Measurements from ENCODE around the gene OLFML2A. TPM values are rescaled to one million over a fixed set of nuclear protein-coding genes. Genes with fewer than 3 reads are reported as not detected.

Gene OLFML2A
- total RNA-seq, 1 experiment from 2014 or later, result 5.8 TPM

GRCh38 chr9:124859803-124860581 is 83.1 kb downstream of the OLFML2A start:
- no peak overlapping the region for H2AK5ac ChIP-seq (ENCODE audit: insufficient read length, low read length)
- H3K56ac ChIP-seq (ENCODE audit: insufficient read length, low read depth, low read length), result no peak overlapping the region
- H3K4me2 ChIP-seq (ENCODE audit: insufficient read depth, insufficient read length, low read length), result peak overlapping the region; percentile 78
- H2AFZ ChIP-seq (ENCODE audit: low read length), result no peak overlapping the region
- H3K9me3 ChIP-seq (ENCODE audit: control insufficient read depth, low read depth, low read length), result no peaks in the 10 kb centered on the region
- no peak overlapping the region for H3K18ac ChIP-seq (ENCODE audit: insufficient read length, low read depth, low read length)
- Mint-ChIP-seq H3K27ac (peak overlapping the region; percentile 11 to 98 (median 79); a peak in 5 of 7 replicates), H3K9me3 (no peaks in the 10 kb centered on the region; a peak in 1 of 5 replicates), H3K4me1 (peaks cover 14 to 25% of the 10 kb centered on the region in 2 experiments), H3K36me3 (ENCODE audit: insufficient read depth in 1 of 3, low read depth in 3 of 3) (peaks cover 41 to 49% (median 44%) of the 10 kb centered on the region in 3 experiments), H3K4me3 (peak overlapping the region; percentile 93 to 98), H3K27me3 (ENCODE audit: low read depth) (no peaks in the 10 kb centered on the region)
- H4K5ac ChIP-seq (ENCODE audit: insufficient read length, low read depth, low read length), result no peak overlapping the region
- H2BK5ac ChIP-seq (ENCODE audit: insufficient read length, low read length), result no peak overlapping the region
- WGBS (ENCODE audit: extremely low coverage, insufficient read length, low lambda C conversion rate), result no CpG with 5 or more reads among the region's 10 CpGs
- H3K79me2 ChIP-seq (ENCODE audit: insufficient read depth, low read length), result peaks cover 20% of the 10 kb centered on the region; the same call in 1 of the 2 replicates
- H3K4ac ChIP-seq (ENCODE audit: low read depth, low read length), result no peak overlapping the region
- DNase-seq, result no peak
- H4K8ac ChIP-seq (replicated peaks; ENCODE audit: insufficient read length, low read depth, low read length), result no peak overlapping the region
- H3K27me3 ChIP-seq (ENCODE audit: insufficient read depth, low read length), result no peaks in the 10 kb centered on the region
- no peak overlapping the region for H4K91ac ChIP-seq (ENCODE audit: insufficient read length, low read depth, low read length)
- peaks cover 11% of the 10 kb centered on the region for H3K23me2 ChIP-seq (ENCODE audit: insufficient read length, low read depth, low read length, poor library complexity, severe bottlenecking)
- TF ChIP-seq, protein P1, sequence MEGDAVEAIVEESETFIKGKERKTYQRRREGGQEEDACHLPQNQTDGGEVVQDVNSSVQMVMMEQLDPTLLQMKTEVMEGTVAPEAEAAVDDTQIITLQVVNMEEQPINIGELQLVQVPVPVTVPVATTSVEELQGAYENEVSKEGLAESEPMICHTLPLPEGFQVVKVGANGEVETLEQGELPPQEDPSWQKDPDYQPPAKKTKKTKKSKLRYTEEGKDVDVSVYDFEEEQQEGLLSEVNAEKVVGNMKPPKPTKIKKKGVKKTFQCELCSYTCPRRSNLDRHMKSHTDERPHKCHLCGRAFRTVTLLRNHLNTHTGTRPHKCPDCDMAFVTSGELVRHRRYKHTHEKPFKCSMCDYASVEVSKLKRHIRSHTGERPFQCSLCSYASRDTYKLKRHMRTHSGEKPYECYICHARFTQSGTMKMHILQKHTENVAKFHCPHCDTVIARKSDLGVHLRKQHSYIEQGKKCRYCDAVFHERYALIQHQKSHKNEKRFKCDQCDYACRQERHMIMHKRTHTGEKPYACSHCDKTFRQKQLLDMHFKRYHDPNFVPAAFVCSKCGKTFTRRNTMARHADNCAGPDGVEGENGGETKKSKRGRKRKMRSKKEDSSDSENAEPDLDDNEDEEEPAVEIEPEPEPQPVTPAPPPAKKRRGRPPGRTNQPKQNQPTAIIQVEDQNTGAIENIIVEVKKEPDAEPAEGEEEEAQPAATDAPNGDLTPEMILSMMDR (conservative IDR thresholded peaks at IDR 0.05), result no peak
- no peaks in the 10 kb centered on the region for H4K20me1 ChIP-seq (ENCODE audit: control insufficient read depth, insufficient read depth, insufficient read length)
- H3T11ph ChIP-seq (ENCODE audit: low read length), result no peak overlapping the region
- peak overlapping the region; percentile 94 for H3K9ac ChIP-seq (ENCODE audit: extremely low read depth, insufficient read length, low read length)
- no peak overlapping the region for H2BK12ac ChIP-seq (ENCODE audit: insufficient read length, low read depth, low read length)
- no peak overlapping the region for H2BK20ac ChIP-seq (ENCODE audit: low read depth, low read length, poor library complexity, severe bottlenecking)
- no peak overlapping the region for H2BK15ac ChIP-seq (ENCODE audit: low read depth, low read length)
- peaks cover 4% of the 10 kb centered on the region for H3K79me1 ChIP-seq (ENCODE audit: insufficient read depth, low read depth, low read length, poor library complexity, severe bottlenecking)
- H3K14ac ChIP-seq (ENCODE audit: insufficient read depth, low read length), result no peak overlapping the region
- 0 out of 2 replicates have a peak, but pooled peaks cover 5% of the 10 kb centered on the region for H3K4me1 ChIP-seq (ENCODE audit: insufficient read depth, low read length)
- no peak overlapping the region for H3K23ac ChIP-seq (ENCODE audit: insufficient read length, low read depth, low read length)
- H2BK120ac ChIP-seq (ENCODE audit: low read depth, low read length, poor library complexity, severe bottlenecking), result no peak overlapping the region
- H3K27ac ChIP-seq (ENCODE audit: insufficient read length, low read depth, low read length), result no peak overlapping the region
